Smooth muscle cell (in vitro differentiated cells): Measurements from ENCODE around the gene NTSR2. TPM values are rescaled to one million over a fixed set of nuclear protein-coding genes. Genes with fewer than 3 reads are reported as not detected.
A peak's percentile ranks its signal among the peaks of the same experiment; 100 is the strongest.

Experiments used
- DNase-seq: peaks from one replicate; lab custom pipeline; 2025; ENCODE audit not compliant: unreplicated experiment; lab: John Stamatoyannopoulos, UW
- H2AFZ ChIP-seq: fragments of 200-600 bp; sonication (generic); 2 replicates; pipeline ENCODE4 v1.6.0; 2016; ENCODE audit warnings: antibody characterized with exemption, low read depth, mild to moderate bottlenecking
- H3F3A ChIP-seq: fragments of 200-600 bp; sonication (generic); 2 replicates; pipeline ENCODE4 v1.6.0; 2017; ENCODE audit warnings: antibody characterized with exemption, low read depth
- H3K27ac ChIP-seq: fragments of 200-600 bp; sonication (generic); 2 replicates; pipeline ENCODE4 v1.5.1; 2016; ENCODE audit warnings: low read depth, mild to moderate bottlenecking
- H3K27me3 ChIP-seq: fragments of 200-600 bp; sonication (generic); 2 replicates; pipeline ENCODE4 v1.6.1; 2016; ENCODE audit warnings: low read depth, mild to moderate bottlenecking
- H3K36me3 ChIP-seq: fragments of 200-600 bp; sonication (generic); 2 replicates; pipeline ENCODE4 v1.5.1; 2016; ENCODE audit warnings: low read depth
- H3K4me1 ChIP-seq: fragments of 200-600 bp; sonication (generic); 2 replicates; pipeline ENCODE4 v1.5.1; 2016; ENCODE audit warnings: low read depth
- H3K4me2 ChIP-seq: fragments of 200-600 bp; sonication (generic); 2 replicates; pipeline ENCODE4 v1.6.0; 2016; ENCODE audit warnings: mild to moderate bottlenecking
- H3K4me3 ChIP-seq: fragments of 200-600 bp; sonication (generic); 2 replicates; pipeline ENCODE4 v1.5.1; 2016; ENCODE audit warnings: mild to moderate bottlenecking
- H3K79me2 ChIP-seq: fragments of 200-600 bp; sonication (generic); 2 replicates; pipeline ENCODE4 v1.6.0; 2016; ENCODE audit warnings: low read depth, mild to moderate bottlenecking
- H3K9ac ChIP-seq: fragments of 200-600 bp; sonication (generic); 2 replicates; pipeline ENCODE4 v1.6.0; 2016; ENCODE audit warnings: low read depth
- H3K9me3 ChIP-seq: fragments of 200-600 bp; sonication (generic); replicated peaks from 2 replicates; pipeline ENCODE4 v1.5.1; 2016; ENCODE audit warnings: low read depth
- H4K20me1 ChIP-seq: fragments of 200-600 bp; sonication (generic); 2 replicates; pipeline ENCODE4 v1.6.0; 2016; ENCODE audit warnings: low read depth
- CTCF ChIP-seq: fragments of 200-600 bp; sonication (generic); IDR thresholded peaks from 2 replicates; pipeline ENCODE4 v1.5.1; 2017; ENCODE audit warnings: borderline replicate concordance, mild to moderate bottlenecking, antibody characterized with exemption; ENCODE audit not compliant: insufficient read depth, poor library complexity, severe bottlenecking
- WGBS: methylation state at CpG from one replicate; pipeline ENCODE4 v1.1.7; 2016; ENCODE audit warnings: low lambda C conversion rate; 5-methylcytosine and 5-hydroxymethylcytosine counted together
- polyA plus RNA-seq: library from polyadenylated mRNA; unstranded; fragments of >200 nt; fragmentation: Nextera tagmentation; extraction: Ambion mirVana; gene quantifications from 2 replicates; pipeline ENCODE4 v1.2.1, GENCODE V29; 2016
- total RNA-seq: library from RNA; depleted of rRNA; stranded (reverse); fragments of >200 nt; gene quantifications from 2 replicates; pipeline ENCODE4 v1.2.3, GENCODE V29; 2014

Gene NTSR2
- total RNA-seq (not detected in 2 replicates), polyA plus RNA-seq (not detected in 2 replicates)

- 31% methylated on average over 79 of the region's 93 CpGs for WGBS
- H3K27ac ChIP-seq = no peak within 1 kb of the TSS
- peaks cover 39% of the 10 kb centered on the region for H3K27me3 ChIP-seq
- H3K4me1 ChIP-seq = no peaks in the 10 kb centered on the region
- peak; percentile 21 for DNase-seq
- H3K9ac ChIP-seq = no peak within 1 kb of the TSS
- no peak within 1 kb of the TSS for H3K4me3 ChIP-seq
- H3F3A ChIP-seq = no peaks in the 10 kb centered on the region
- peak within 1 kb of the TSS; percentile 76 for H3K4me2 ChIP-seq
- H3K9me3 ChIP-seq = no peaks in the 10 kb centered on the region
- no peaks in the 10 kb centered on the region for H3K36me3 ChIP-seq
- H4K20me1 ChIP-seq = no peaks in the 10 kb centered on the region
- H3K79me2 ChIP-seq = no peaks in the 10 kb centered on the region
- TF ChIP-seq CTCF = no peak
- H2AFZ ChIP-seq = no peak within 1 kb of the TSS
Measured at GRCh38 chr2:11669454-11670291, at the start of gene NTSR2. Gene NTSR2, minus strand, starts transcription at chr2:11670195. Its CDS starts 66 bp downstream, at chr2:11670129.

DNA sequence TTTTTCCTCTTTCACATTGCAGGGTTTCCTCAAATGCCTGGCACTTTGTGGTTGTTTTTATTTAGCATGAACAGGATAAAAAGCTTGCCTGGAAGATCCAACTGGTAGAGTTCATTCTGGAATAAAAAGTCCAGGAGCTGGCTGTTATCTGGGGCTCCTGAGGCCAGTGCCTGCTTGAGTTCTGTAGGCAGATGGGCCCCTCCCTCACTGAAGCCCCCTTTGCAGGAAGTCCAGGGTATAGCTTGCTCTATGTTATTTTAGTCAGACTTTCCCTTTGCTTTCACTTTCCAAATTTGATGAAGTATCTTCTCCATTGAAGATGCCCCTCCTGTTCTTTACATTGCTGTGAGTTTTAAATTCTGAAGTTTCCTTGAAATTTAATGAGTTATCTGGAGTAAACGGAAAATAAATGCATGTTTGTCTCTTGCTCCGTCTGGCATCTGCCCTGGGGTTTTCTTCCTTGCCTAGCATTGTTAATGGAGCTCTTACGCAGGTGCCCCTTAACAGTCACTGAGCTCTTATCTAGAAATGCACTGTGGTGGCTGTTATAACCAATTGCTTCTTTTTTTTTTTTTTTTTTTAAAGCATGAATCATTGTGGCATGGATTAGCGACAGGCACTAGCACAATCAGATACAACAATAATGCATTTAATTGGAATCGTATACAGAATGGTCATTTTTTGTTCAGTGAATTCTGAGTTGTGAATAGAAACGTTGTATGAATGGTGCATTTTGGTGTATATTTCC lies 49.4 kb upstream of the NTSR2 start:
- H3K36me3 ChIP-seq = no peaks in the 10 kb centered on the region
- H3K4me1 ChIP-seq = no peaks in the 10 kb centered on the region
- no peaks in the 10 kb centered on the region for H3K9me3 ChIP-seq
- H3K4me3 ChIP-seq = no peak overlapping the region
- peaks cover 15% of the 10 kb centered on the region for H3K27me3 ChIP-seq
- H4K20me1 ChIP-seq = no peaks in the 10 kb centered on the region
- TF ChIP-seq CTCF = no peak
- no peak overlapping the region for H2AFZ ChIP-seq
- no peak overlapping the region for H3K4me2 ChIP-seq
- H3K79me2 ChIP-seq = no peaks in the 10 kb centered on the region
- no peak overlapping the region for H3K9ac ChIP-seq
- DNase-seq = no peak
- no peaks in the 10 kb centered on the region for H3F3A ChIP-seq
- 68% methylated on average over 6 of the region's 6 CpGs for whole genome bisulfite sequencing
- no peak overlapping the region for H3K27ac ChIP-seq

- Histone ChIP-seq H3K9me3 (no peaks in the 10 kb centered on the region), H3K79me2 (no peaks in the 10 kb centered on the region), H3K36me3 (no peaks in the 10 kb centered on the region), H3K4me3 (no peak overlapping the region), H3K27ac (no peak overlapping the region), H3F3A (no peaks in the 10 kb centered on the region), H3K9ac (no peak overlapping the region), H2AFZ (no peak overlapping the region), H3K4me1 (no peaks in the 10 kb centered on the region), H3K4me2 (no peak overlapping the region), H3K27me3 (peaks cover 15% of the 10 kb centered on the region), H4K20me1 (no peaks in the 10 kb centered on the region)
- TF ChIP-seq CTCF = no peak
- no peak for DNase-seq
- 80% methylated on average over 5 of the region's 5 CpGs for WGBS
Measured at GRCh38 chr2:11718606-11719005, 48.6 kb upstream of the NTSR2 start.
